ENCODE measurements around the gene KRT82.

DNA sequence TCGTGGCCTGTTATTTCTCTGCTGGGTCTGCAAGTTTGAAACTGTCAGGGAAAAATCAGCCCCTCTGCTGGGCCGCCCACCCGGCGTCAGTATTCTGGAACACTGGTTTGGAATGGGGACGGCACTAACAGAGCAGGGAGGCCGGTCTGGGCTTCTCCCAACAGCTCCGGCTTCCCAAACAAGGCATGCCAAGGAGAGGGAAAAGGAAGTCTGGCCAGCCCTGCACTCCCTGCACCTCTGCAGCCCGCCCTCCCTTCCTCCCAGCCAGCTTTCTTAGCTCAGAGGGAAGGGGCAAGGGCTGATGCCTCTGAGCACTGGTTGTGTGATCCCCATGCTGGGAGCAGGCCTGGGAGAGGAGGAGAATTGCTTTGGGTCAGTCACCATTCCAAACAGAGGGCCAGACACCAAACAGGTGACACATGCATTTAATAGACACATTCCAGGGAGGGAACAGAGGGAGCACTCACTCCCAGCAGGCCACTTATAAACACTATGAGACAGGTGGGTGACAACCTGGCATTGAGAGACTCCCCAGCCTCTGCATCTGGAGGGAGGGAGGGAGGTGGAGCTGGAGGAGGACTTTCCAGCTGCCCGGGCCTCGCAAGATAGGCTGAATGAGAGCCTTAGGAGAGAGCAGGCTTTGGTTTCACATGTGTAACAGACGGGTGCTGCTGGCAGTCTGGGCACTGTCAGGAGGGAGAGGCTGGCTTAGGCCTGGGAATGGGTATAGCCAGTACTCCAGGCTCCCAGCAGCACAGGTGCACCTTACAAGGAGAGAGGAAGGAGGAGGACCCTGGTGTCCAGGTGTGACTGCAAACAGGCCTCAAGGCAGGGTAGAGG lies 17.7 kb upstream of the KRT82 start:
- TF ChIP-seq, protein P1, sequence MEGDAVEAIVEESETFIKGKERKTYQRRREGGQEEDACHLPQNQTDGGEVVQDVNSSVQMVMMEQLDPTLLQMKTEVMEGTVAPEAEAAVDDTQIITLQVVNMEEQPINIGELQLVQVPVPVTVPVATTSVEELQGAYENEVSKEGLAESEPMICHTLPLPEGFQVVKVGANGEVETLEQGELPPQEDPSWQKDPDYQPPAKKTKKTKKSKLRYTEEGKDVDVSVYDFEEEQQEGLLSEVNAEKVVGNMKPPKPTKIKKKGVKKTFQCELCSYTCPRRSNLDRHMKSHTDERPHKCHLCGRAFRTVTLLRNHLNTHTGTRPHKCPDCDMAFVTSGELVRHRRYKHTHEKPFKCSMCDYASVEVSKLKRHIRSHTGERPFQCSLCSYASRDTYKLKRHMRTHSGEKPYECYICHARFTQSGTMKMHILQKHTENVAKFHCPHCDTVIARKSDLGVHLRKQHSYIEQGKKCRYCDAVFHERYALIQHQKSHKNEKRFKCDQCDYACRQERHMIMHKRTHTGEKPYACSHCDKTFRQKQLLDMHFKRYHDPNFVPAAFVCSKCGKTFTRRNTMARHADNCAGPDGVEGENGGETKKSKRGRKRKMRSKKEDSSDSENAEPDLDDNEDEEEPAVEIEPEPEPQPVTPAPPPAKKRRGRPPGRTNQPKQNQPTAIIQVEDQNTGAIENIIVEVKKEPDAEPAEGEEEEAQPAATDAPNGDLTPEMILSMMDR (IDR thresholded peaks at IDR 0.05; ENCODE audit: low read depth, low read length), result no peak
- no peak for TF ChIP-seq EZH2phosphoT487 (IDR thresholded peaks at IDR 0.05; ENCODE audit: low read depth)

All from OCI-LY3 (cell line).